IPS DF 4.7 (cell line): Measurements from ENCODE around the gene RBFOX1.

Source experiments
- DNase-seq: peaks from one replicate; pipeline ENCODE4 v3.0.0-alpha.2; 2013; ENCODE audit warnings: low spot score; ENCODE audit errors: extremely low read depth

RBFOX1 gene

DNA sequence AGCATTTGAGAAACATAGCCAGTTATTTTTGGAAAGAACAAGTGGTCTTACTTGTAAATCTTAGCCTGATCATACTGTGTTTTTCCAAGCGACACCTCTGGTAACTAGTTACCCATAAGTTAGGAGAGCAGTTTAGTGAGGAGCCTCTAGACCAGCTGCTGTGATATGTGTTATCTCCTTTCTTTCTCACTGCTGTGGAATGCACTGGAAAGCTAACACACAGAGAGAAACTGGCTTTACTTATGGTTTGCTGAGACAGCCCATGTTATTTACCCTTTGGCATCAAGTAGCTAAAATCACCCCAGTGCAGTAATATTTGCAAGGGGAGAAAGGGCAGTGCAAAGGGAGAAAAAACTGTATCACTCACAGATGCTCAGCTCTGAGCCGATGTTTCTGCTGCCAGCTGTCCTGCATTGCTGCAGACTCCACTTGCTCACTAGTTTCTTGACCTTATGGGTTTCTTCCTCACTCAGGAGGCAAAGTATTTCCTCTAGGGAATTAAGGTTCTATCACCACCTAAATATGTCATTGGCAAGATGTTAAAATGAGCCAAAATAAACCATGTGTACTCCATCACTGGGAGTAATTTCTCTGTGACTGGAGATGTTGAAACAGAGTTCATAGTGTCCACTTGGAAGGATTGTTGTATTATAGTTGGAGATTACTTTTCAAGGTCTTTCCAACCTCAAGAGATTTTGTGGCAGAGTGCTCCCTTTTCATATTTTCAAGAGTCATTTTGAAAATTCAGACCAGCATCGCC lies 2.3 kb downstream of the RBFOX1 start:
- no peak for DNase-seq

DNA sequence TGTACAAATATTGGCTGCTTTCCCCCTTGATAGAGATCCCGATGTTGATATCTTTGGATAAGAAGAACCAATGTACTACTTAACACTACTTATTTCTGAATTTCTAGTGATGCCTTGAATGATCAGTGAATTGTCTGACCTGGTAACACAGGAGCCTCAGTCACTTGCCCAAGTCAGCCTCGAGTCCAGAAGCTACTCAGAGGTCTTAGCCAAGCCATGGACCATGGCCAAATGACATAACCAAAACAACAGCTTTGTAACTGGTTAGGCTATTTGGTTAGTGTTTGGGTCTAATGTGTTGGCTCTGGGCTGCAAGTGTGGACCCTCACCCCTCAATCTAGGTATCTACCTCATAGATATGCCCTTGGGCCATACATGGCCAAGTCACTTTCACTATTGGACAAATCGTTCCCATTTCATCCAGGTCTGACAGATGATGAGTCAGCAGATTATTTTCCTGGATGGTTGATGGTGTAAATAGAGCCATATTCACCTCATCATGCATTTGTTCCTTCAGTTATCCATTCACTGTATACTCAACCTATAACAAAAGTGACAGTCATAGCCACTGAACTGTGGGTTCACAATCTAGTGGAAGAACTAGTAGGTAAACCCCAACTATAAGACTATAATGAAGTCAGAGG lies 3.5 kb downstream of the RBFOX1 start:
- DNase-seq, result no peak

DNA sequence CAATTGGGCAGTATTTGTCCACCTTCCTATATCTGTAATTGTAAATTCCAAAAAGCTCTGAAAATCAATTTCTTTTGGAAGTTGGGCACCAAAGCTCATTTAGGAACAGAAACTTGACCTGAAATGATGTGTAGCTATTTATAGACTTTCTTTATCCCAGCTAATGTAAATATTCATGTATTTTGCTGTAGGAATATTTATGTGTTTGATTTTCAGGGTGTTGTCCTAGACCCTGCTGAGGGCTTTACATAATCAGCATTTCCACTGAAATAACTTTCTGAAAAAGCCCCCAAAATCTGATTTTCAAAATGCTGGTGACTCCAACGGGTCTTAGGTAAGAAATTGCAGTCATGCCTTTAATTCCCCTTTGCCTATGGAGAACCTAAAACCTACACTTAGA lies 4.1 kb downstream of the RBFOX1 start:
- no peak for DNase-seq

DNA sequence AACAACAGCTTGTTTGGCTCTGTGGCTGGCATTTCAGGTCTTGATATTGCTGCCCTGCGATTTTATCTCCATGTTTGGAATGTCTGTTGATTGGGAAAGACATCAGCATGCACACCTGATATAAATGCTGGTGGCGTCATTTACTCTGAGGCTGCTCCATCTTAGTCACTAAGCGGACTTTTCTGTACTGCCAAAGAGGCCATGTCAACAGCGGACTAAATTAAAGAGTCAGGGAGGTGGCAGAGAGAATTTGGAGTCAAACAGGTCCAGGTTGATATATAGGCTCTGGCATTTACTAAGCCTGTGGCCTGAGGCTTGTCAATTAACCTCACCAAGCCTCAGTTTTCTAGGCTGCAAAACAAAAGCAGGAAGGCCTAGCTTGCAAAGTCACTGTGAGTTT lies 6.2 kb downstream of the RBFOX1 start:
- DNase-seq, result no peak

DNA sequence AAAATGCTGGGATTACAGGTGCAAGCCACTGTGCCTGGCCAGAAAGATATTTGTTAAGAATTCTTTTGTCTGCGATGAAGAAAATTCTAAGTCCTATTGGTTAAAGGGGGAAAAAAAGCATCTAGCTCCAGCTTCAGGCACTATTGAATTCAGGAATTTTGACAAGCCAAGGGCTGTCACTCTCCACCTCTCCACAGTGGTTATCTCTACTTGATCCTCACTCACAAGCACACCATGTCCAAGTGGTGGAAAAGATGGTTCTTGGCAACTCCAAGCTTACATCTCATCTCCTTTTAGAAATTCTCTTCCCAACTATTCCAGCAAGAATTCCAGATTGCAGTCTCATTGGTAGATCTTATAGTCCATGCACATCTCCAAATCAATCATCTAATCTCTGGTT lies 7.1 kb downstream of the RBFOX1 start:
- DNase-seq, result no peak

DNA sequence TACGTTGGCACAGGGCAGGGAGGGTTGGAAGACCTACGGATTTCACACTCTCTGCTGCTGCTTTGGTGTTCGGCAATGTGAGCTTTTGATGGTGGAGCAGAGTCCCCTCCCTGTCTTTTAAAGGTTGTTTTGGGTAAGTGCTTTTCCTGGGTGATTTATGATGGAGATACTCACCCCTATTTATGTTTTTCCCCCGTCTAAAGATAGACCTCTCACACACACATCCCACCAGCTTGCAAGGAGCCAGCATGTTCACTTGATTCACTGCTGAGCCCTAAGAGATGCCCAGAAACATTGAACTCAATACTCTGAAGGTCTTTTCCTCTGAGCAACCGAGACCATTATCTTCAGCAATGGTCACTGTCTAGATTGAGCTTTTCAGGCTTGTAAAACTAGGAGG lies 8.3 kb downstream of the RBFOX1 start:
- no peak for DNase-seq

DNA sequence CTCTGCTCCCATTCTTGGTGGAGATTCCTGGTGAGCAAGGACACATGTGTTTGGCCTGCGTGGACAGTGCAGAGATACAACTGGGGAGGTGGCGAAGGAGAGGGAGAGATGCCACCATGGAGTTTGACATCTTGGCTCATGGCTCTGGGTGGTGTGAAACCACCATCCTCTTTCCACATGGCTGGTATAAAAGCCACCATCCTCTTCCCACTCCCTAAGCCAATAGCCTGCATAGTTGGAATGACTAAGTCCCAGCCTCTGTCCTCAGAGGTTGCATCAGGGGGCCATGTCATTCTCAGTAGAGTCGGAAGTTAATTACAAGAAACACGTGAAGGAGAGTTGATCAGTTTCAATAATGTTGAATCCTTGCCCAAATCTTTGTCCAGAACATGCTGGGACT lies 10.0 kb downstream of the RBFOX1 start:
- no peak for DNase-seq

DNA sequence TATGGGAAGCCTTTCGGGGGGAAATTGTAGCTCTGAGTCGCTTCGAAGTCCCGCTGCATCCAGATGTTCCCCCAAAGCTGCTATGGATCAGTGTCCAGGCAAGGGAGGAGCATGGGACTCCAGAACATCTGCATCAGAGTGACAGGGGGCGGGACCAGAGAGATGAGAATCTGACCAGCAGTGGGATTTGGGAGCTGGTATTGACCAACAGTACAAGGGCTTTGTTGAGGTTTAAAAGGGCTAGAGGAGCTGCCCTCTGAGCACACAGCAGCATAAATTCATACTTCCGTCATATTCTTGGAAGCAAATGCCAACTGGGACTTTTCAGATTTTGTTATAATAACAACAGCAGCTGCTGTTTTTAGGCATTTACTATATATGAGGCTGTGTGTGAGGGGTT lies 10.6 kb downstream of the RBFOX1 start:
- no peak for DNase-seq

DNA sequence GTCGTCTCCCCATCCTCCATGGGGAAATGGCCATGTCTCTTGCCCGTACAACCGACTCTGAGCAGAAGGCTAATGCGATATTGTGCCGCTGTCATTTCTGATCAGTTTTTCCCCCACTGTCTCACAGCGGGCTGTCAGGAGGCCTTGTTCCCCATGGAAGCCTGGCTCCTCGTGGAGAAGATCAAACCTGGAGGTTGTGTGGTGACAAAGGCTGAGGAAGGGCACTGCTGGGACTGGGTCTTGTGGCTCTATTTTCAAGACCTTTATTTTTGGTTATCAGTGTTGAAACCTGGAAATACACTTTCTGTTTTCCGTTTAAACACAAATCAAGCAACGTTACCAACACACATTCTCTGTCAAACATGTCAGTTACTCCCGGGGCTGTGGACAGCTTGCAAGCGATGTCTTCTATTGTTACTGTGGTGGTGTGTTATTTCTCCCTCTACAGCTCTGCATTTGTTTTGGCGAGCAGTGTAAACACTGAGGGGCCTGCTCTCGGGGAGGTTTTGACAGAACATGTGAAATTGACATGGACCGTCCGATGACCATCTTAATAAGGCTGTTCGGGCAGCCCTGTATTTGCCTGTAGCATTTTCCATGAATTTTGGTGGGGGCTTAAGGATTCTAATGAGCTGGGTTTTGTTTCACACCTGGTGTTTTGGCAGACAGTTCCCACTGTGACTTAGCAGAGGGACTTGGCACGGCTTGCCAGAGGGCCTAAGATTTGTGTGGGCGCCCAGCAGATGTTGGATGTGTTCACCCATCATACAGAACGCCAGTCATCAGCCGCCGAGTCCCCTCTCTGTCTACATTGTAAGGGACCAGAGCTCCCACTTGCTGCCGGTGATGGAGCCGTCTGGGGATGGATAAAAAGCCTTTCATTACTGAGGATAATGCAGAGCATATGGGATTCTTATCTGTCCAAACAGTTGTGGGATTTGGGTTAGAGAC lies 12.5 kb downstream of the RBFOX1 start:
- DNase-seq, result no peak

DNA sequence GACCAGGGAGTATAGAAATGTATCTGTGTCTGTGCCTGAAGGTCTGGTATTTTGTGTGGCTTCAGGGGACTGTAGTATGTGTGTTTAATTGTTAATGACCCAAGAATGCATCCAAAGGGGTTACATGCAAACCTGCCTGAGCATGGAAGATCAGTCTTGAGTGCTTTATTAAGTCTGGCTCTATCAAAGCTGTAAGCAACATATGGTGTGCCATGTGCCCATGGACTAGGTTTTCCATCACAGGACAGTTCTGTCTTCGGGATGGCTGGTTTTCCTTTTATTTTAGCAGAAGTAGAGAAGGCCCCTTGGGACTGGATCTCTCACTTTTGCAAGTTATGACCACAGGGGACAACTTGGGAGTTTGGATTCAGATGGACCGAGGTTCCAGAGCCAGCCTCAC lies 18.2 kb downstream of the RBFOX1 start:
- DNase-seq, result no peak

DNA sequence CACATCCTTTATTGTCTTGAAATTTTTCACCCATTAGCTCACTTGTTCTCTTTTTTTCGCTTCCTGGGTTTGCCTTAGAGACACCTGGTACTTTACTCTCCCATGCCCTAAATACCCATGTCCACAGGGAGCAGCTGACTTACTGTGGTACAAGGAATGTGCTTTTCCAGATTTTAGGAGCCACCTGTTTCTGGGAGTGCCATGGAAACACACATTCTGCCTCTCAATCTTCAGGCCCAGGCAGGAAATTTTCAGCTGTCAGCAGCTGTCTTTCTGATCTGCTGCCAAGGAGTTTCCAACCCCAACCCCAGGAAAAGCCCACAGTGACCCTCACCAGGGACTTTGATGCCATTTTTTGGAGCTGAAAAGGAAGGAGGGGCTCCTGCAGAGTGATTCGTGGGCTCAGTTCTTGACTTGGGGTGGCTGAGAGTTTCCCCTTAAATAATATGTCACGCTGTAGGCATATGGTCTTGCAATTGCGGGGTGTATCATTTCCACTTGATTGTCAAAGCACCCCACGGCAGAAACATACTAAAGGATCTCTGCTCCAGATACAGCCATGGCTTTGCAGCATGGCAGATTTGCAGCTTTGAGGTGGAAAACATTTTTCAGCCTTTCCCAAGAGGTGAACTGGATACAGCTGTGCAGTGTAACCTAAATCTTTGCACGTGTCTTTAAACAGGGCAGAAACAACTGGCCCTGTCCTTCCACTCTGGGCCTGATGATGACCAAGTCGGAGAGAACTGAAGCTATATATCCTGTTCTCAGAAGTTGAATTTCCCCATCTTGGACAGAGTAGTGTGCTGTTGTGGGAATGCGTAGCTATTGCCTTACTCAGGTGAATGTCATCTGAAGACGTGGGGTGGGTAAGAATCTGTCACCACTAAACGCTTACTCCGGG lies 19.2 kb downstream of the RBFOX1 start:
- no peak for DNase-seq

DNA sequence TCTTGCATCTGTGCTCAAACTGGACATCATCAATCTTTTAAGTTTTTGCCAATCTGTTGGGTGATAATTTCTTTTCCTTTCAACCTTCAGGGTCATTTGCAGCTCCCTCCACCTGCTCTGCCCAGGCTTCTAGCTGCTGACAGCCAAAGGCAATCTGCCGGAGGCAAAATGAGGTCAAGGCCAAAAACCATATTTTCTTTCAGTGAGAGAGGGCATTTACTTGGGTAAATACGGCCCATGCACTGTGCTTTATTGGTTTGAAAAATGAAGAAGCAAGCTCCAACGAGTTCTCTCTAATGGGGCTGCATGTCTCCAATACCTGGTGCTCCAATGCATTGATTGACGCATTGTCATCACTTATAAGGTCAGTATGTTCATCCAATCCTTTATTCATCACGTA lies 23.1 kb downstream of the RBFOX1 start:
- DNase-seq, result no peak

DNA sequence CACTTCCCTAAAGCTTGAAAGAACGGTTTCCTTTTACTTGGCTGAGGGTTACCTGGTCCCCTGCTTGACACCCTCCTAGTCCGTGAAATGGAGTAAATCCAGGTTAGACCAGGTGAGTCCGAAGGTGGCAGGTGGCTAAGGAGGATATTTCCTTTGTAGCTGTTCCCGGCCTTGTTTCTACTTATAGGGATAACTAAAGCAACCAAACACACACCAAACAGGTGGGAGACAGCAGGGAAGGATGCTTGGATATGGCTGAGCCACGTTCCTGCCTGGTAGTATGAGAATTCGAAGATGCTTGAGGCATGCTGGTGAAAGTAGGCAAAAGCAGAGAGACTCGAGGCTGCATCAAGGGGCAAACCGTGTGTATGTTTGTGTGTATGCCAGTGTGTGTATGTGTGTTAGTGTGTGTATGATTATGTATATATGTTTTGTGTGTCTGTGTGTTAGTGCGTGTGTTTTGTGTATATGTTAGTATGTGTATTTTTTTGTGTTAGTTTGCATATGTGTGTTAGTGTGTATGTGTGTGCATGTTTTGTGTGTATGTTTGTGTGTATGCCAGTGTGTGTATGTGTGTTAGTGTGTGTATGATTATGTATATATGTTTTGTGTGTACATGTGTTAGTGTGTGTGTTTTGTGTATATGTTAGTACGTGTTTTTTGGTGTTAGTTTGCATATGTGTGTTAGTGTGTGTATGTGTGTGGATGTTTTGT lies 28.9 kb downstream of the RBFOX1 start:
- DNase-seq, result no peak

DNA sequence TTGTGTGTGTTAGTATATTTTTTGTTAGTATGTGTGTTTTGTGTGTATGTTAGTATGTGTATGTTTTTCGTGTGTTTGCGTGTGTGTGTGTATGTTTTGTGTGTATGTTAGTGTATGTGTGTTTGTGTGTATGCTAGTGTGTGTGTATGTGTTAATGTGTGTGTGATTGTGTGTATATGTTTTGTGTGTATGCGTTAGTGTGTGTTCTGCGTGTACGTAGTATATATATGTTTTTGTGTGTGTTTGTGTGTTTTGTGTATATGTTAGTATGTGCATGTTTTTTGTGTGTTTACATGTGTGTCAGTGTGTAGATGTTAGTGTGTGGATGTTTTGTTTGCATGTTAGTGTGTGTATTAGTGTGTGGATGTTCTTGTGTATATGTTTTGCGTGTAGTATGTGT lies 29.6 kb downstream of the RBFOX1 start:
- DNase-seq, result no peak

DNA sequence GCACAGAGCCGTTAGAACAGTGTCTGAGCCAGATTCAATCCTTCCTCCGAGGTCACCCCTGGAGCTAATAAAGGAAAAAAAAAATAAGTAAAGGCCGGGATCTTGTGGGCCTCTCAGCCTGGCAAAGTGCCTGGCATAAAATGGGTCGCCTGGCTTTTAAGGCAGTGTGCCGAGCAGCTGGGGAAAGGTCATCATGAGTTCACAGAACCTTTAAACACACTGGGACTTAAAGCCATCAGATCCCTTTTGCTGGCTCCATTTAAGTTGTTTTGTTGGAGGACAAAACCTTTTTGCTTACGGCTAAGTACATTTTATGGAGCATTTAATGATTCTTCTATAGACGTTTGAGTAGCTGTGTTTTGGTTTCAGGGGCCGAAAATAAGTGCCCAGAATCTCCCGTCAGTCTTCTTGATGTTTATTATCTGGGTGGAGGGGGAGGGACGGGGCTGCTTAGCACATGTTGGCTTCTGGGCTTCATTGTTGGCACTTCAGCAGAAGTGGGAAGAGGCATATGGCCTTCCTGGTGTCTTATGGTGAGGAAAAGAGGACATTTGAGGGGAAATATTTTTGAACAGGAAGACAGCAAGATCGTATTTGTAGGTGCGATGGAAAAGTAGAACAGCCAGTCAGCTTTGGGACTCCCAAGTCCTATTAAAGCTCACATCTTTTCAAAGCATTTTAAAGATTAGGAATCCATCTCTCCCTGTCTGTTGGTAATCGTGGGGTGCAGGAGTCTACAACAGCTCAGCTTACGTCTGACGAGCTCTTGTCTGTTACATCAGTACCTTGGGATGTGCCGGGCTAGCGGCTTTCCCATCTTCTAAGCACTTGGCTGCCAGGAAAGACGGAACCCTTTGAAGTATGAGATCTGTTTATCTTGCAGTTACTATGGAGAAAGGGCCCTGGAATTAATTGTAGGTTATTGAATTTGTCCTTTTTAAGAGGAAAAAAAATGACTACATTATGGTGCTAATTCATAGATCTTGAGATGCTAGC lies 31.1 kb downstream of the RBFOX1 start:
- DNase-seq, result no peak

DNA sequence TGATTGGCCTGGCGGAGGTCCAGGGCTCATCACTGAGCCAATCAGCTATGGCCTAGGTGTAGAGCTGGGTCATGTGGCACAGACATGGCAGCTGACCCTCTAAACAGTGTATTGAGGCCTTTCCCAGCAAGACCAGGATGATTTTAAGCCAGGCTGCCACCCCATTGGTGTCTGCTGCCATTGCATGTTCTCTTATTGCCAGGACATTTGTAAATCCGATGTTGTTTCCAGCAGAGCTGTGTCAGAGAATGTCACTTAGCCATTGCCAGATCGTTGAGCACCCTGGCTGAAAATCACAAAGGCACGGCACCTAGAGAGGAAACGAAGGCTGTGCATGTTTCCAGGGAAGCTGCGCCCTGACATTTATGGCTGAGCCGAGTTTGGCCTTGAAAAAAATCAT lies 33.4 kb downstream of the RBFOX1 start:
- no peak for DNase-seq

DNA sequence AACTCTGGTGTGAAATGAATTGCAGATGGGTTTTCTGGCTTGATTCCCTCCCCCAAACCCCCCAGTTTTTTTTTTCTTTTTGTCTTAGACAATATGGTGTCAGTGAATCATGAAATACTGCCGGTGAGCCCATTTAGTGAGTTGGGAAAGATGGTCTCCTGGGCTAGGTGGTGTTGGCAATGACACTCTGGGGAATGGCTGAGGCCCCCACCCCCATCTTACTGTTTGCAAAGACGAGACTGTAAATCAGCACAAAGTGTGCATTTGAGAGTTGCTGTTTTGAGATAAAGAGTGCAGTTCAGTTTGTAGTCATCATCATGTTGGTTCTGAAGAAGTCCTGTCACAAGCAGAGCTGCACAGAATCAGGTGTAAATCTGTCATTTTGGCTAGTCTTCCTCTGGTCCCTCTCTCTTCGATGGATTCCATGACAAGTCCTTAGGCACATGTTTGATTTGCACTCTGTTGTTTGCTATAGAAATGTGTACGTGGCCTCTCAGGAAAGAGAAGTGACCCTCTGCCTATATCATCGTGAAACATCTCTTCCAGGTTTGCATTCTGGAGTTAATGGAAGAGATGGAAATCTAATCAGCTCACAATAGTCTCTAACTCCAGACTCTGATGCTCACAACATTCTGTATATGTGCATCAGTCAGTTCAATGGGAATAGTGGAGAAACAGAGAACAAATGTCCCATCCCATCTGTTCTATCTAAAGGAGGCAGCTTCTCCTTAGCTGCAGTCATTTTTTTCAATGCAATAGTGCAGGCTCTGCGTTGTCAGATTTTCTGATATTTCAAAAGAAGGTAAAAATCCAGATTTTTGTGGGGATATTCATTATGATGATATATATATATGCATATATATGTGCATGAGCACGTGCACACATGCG lies 34.6 kb downstream of the RBFOX1 start:
- DNase-seq, result no peak

DNA sequence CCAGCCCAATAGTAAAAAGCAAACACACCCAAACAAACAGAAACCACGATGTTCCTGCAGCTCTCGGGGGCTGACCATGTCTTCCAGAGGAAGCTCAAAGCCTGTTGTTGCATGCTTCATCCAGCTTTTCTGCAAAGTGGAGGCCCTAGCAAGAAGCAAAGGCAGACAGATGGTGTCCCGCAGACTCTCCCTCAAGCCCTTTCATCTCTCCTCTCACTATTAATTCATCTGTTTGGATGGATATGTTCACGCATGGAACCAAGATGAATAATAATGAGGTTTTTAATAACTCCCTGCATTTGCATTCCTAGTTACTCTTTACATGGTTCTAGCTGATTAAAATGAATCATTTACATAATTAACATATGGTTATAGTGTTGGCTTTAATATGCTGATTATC lies 36.6 kb downstream of the RBFOX1 start:
- DNase-seq, result no peak
